Endothelial cell of umbilical vein (primary cell): Measurements from ENCODE around the gene DDR2.

Source experiments
- EZH2 ChIP-seq: IDR thresholded peaks from 2 replicates; pipeline ENCODE4 v1.6.1; 2012; ENCODE audit warnings: borderline replicate concordance, low read depth, mild to moderate bottlenecking, moderate library complexity, low read length, inconsistent platforms; ENCODE audit not compliant: severe bottlenecking
- FOS ChIP-seq: IDR thresholded peaks from 2 replicates; pipeline ENCODE4 v1.6.1; 2011; ENCODE audit warnings: mild to moderate bottlenecking, low read length, moderate library complexity, borderline replicate concordance; ENCODE audit not compliant: insufficient read depth
- GATA2 ChIP-seq: IDR thresholded peaks from 2 replicates; pipeline ENCODE4 v1.7.0; 2011; ENCODE audit warnings: low read depth, mild to moderate bottlenecking, moderate library complexity, mixed read lengths, low read length; ENCODE audit not compliant: insufficient read length, insufficient read depth
- JUN ChIP-seq: IDR thresholded peaks from 2 replicates; pipeline ENCODE4 v1.6.1; 2011; ENCODE audit warnings: borderline replicate concordance, low read depth; ENCODE audit not compliant: insufficient read length, insufficient read depth
- POLR2A ChIP-seq: IDR thresholded peaks from 2 replicates; pipeline ENCODE4 v1.6.1; 2012; ENCODE audit warnings: low read depth, mild to moderate bottlenecking, control low read depth, low read length
- POLR2AphosphoS5 ChIP-seq: IDR thresholded peaks from 2 replicates; pipeline ENCODE4 v1.6.1; 2012; ENCODE audit warnings: low read depth, mild to moderate bottlenecking, control low read depth, low read length, moderate library complexity; ENCODE audit not compliant: insufficient read depth
- TF ChIP-seq, protein P1 (sequence below), 2 donors: IDR thresholded peaks; 1 replicate in 1 of 2; 2 replicates in 1 of 2; pipeline ENCODE4 v1.5.1; 2011; ENCODE audit warnings: low read length in 2 of 2, mild to moderate bottlenecking in 2 of 2, moderate library complexity in 2 of 2, control low read depth in 1 of 2, inconsistent platforms in 1 of 2, low read depth in 1 of 2; ENCODE audit not compliant: insufficient read depth in 1 of 2; ENCODE audit errors: extremely low read depth in 1 of 2

GRCh38 chr1:162688521-162688920, 56.3 kb downstream of the DDR2 start:
- TF ChIP-seq POLR2A (no peak), FOS (no peak), JUN (no peak), GATA2 (no peak), EZH2 (no peak), POLR2AphosphoS5 (no peak)
- TF ChIP-seq, protein P1, sequence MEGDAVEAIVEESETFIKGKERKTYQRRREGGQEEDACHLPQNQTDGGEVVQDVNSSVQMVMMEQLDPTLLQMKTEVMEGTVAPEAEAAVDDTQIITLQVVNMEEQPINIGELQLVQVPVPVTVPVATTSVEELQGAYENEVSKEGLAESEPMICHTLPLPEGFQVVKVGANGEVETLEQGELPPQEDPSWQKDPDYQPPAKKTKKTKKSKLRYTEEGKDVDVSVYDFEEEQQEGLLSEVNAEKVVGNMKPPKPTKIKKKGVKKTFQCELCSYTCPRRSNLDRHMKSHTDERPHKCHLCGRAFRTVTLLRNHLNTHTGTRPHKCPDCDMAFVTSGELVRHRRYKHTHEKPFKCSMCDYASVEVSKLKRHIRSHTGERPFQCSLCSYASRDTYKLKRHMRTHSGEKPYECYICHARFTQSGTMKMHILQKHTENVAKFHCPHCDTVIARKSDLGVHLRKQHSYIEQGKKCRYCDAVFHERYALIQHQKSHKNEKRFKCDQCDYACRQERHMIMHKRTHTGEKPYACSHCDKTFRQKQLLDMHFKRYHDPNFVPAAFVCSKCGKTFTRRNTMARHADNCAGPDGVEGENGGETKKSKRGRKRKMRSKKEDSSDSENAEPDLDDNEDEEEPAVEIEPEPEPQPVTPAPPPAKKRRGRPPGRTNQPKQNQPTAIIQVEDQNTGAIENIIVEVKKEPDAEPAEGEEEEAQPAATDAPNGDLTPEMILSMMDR (IDR thresholded peaks at IDR 0.05; ENCODE audit: extremely low read depth in 1 of 2, insufficient read depth in 1 of 2, low read depth in 1 of 2, low read length in 2 of 2) = no peak
